Erythroblast (primary cell): ENCODE data around the gene FAXDC2.

Source experiments
- GATA1 ChIP-seq: IDR thresholded peaks from 2 replicates; pipeline ENCODE4 v1.6.1; 2011; ENCODE audit warnings: low read depth, mild to moderate bottlenecking, control low read depth, low read length, moderate library complexity
- POLR2A ChIP-seq: IDR thresholded peaks from 2 replicates; pipeline ENCODE4 v1.6.1; 2011; ENCODE audit warnings: mild to moderate bottlenecking, low read length

DNA sequence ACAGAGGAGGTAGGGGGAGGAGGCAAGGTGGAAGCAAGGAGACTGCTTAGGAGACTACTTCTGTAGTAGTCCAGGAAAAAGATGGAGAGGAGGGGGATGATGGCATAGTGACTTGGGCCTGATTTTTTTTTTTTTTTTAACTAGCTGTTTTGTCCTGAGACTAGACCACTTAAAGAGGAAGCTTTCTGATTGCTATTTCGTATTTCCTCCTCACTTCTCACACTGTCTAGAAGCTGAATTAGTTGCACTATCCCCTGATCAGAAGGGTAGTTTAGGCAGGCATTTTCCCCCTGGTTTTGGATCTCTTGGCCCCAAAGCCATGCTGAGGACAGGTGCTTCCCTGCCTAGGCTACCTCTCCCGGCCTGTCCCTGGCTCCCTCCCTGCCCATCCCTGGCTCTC is 80.3 kb downstream of the FAXDC2 start:
- TF ChIP-seq POLR2A (no peak), GATA1 (no peak)
